K562 (cell line): ENCODE data around the gene ZNF835. TPM values are rescaled to one million over a fixed set of nuclear protein-coding genes. Genes with fewer than 3 reads are reported as not detected.

ENCODE experiments used
- ATAC-seq: fragments of 200-7000 bp; cut with Tn5 transposase; 3 replicates; pipeline ENCODE4 v1.9.1; 2020; ENCODE audit warnings: moderate library complexity
- BruUV-seq: library from RNA; stranded (reverse); fragments of 400-500 nt; replicated peaks from 2 replicates; lab custom pipeline; 2021; lab: Mats Ljungman, UMichigan
- CTCF ChIA-PET: fragments of 300-600 bp; formaldehyde crosslinking; extraction: SDS; loops from one replicate; lab custom pipeline; 2021; ENCODE audit warnings: low intra/inter-chr PET ratio; lab: Yijun Ruan, JAX
- POLR2A ChIA-PET: fragments of 300-600, 350-650 bp; sonication (Branson Sonifier 250); formaldehyde crosslinking; extraction: SDS; loops from one replicate; lab custom pipeline; 2021; ENCODE audit warnings: antibody characterized with exemption, inconsistent platforms; lab: Yijun Ruan, JAX
- DNase-seq, 4 experiments: peaks; one replicate each; pipeline versions ENCODE4 v3.0.0 to v3.0.0-alpha.2; 2011 to 2018; ENCODE audit warnings: low spot score in 3 of 4, mixed read lengths in 3 of 4; ENCODE audit errors: extremely low read depth in 1 of 4
- FAIRE-seq: peaks from 2 replicates; lab custom pipeline; 2011; peaks lifted over from hg19 to GRCh38; lab: Jason Lieb, UNC
- H2AFZ ChIP-seq: 2 replicates; pipeline ENCODE4 v1.6.0; 2011; ENCODE audit warnings: low read depth, low read length, control low read depth, inconsistent platforms
- H3K27ac ChIP-seq: fragments of 200-600 bp; 3 replicates; pipeline ENCODE4 v1.8.0; 2011; ENCODE audit warnings: low read depth, mild to moderate bottlenecking, control low read depth, inconsistent platforms, low read length, moderate library complexity, mixed read lengths; ENCODE audit errors: extremely low read depth
- H3K27me3 ChIP-seq, 2 experiments: fragments of 300-600 bp in 1 of 2; 2 replicates in 1 of 2; 3 replicates in 1 of 2; pipeline versions ENCODE4 v1.6.0 to v1.8.0; 2011; ENCODE audit warnings: inconsistent platforms in 2 of 2, low read length in 2 of 2, mild to moderate bottlenecking in 1 of 2, mixed read lengths in 1 of 2, moderate library complexity in 1 of 2; ENCODE audit not compliant: control insufficient read depth in 2 of 2, insufficient read depth in 2 of 2
- H3K36me3 ChIP-seq: fragments of 300-600 bp; 3 replicates; pipeline ENCODE4 v1.8.0; 2011; ENCODE audit warnings: mild to moderate bottlenecking, low read length, inconsistent platforms; ENCODE audit not compliant: control insufficient read depth, insufficient read depth
- H3K4me1 ChIP-seq, 2 experiments: fragments of 200-600 bp in 1 of 2; replicated peaks in 1 of 2; 2 replicates in 1 of 2; 3 replicates in 1 of 2; pipeline versions ENCODE4 v1.5.1 to v1.8.0; 2011; ENCODE audit warnings: inconsistent platforms in 2 of 2, low read length in 2 of 2, mild to moderate bottlenecking in 1 of 2, mixed read lengths in 1 of 2, moderate library complexity in 1 of 2; ENCODE audit not compliant: control insufficient read depth in 2 of 2, insufficient read depth in 2 of 2
- H3K4me2 ChIP-seq: 2 replicates; pipeline ENCODE4 v1.6.1; 2011; ENCODE audit warnings: low read length, control low read depth, inconsistent platforms, mixed read lengths; ENCODE audit not compliant: insufficient read depth
- H3K4me3 ChIP-seq: fragments of 200-600 bp; sonication (generic), shearing (Covaris generic); 2 replicates; pipeline ENCODE4 v1.5.1; 2016; ENCODE audit warnings: control low read depth, inconsistent platforms
- H3K79me2 ChIP-seq: fragments of 200-600 bp; 3 replicates; pipeline ENCODE4 v1.8.0; 2011; ENCODE audit warnings: low read length, inconsistent platforms; ENCODE audit not compliant: control insufficient read depth, insufficient read depth
- H3K9ac ChIP-seq, 2 experiments: 2 replicates each; pipeline versions ENCODE4 v1.6.0 to v1.6.1; 2011; ENCODE audit warnings: low read depth in 2 of 2, low read length in 2 of 2, control low read depth in 1 of 2, inconsistent platforms in 1 of 2, mild to moderate bottlenecking in 1 of 2, mixed read lengths in 1 of 2; ENCODE audit not compliant: insufficient read depth in 1 of 2
- H3K9me1 ChIP-seq: one replicate; pipeline ENCODE4 v1.6.0; 2011; ENCODE audit warnings: inconsistent platforms, mild to moderate bottlenecking, low read length, moderate library complexity; ENCODE audit not compliant: control insufficient read depth, insufficient read depth
- H3K9me3 ChIP-seq: replicated peaks from 2 replicates; pipeline ENCODE4 v1.5.1; 2011; ENCODE audit warnings: low read depth, low read length, inconsistent platforms; ENCODE audit not compliant: control insufficient read depth, insufficient read depth
- H4K20me1 ChIP-seq: replicated peaks from 2 replicates; pipeline ENCODE4 v1.6.1; 2011; ENCODE audit warnings: low read length, inconsistent platforms, mixed read lengths; ENCODE audit not compliant: control insufficient read depth, insufficient read depth
- FOXA1 ChIP-seq: fragments of 450-650 bp; IDR thresholded peaks from 2 replicates; pipeline ENCODE4 v1.6.1; 2016; ENCODE audit warnings: mild to moderate bottlenecking, borderline replicate concordance
- KDM5B ChIP-seq: fragments of 200-600 bp; sonication (generic); IDR thresholded peaks from 2 replicates; pipeline ENCODE4 v1.6.1; 2012; ENCODE audit warnings: low read depth, mild to moderate bottlenecking, moderate library complexity, low read length, control low read depth, inconsistent platforms; ENCODE audit not compliant: insufficient replicate concordance
- KLF1 ChIP-seq: fragments of 450-650 bp; IDR thresholded peaks from 2 replicates; pipeline ENCODE4 v1.6.1; 2016; ENCODE audit warnings: missing genetic modification characterization, missing compliant biosample characterization
- NFIC ChIP-seq: fragments of 450-650 bp; IDR thresholded peaks from 2 replicates; pipeline ENCODE4 v1.6.1; 2017; ENCODE audit warnings: mild to moderate bottlenecking, inconsistent platforms
- RBBP5 ChIP-seq: fragments of 200-600 bp; sonication (generic); IDR thresholded peaks from 2 replicates; pipeline ENCODE4 v1.6.1; 2012; ENCODE audit warnings: borderline replicate concordance, mild to moderate bottlenecking, low read length, control low read depth, inconsistent platforms; ENCODE audit not compliant: insufficient read depth, poor library complexity, severe bottlenecking
- TCF7L2 ChIP-seq: fragments of 150-350 bp; IDR thresholded peaks from 2 replicates; pipeline ENCODE4 v1.6.1; 2016; ENCODE audit warnings: low read depth, mild to moderate bottlenecking, low read length, moderate library complexity
- ZBTB17 ChIP-seq: fragments of 450-650 bp; formaldehyde crosslinking; IDR thresholded peaks from 2 replicates; pipeline ENCODE4 v1.4.0; 2020; ENCODE audit warnings: mild to moderate bottlenecking
- ZNF175 ChIP-seq: fragments of 200-800 bp; sonication (Bioruptor generic); IDR thresholded peaks from 2 replicates; pipeline ENCODE4 v1.6.1; 2016; ENCODE audit warnings: low read depth, mild to moderate bottlenecking, missing genetic modification characterization, missing compliant biosample characterization
- WGBS: fragments of 100-300 bp; shearing (Covaris generic); methylation state at CpG from one replicate; pipeline ENCODE4 v1.1.6; 2016; ENCODE audit warnings: low coverage, mixed read lengths; ENCODE audit not compliant: insufficient coverage; ENCODE audit errors: missing lambda C conversion rate; 5-methylcytosine and 5-hydroxymethylcytosine counted together
- in situ Hi-C: fragments of 300-500 bp; cut with MboI; formaldehyde crosslinking; loops from 4 replicates; pipeline ENCODE4 v1.15.0; 2018; ENCODE audit warnings: inconsistent platforms, mixed read lengths
- intact Hi-C: fragments of 100-400 bp; cut with micrococcal nuclease; formaldehyde crosslinking; loops from 2 replicates; pipeline ENCODE4 v1.14.2; 2022
- polyA plus RNA-seq, 8 experiments: library from polyadenylated mRNA; depleted of rRNA in 4 of 8; stranded (reverse) in 5 of 8; unstranded in 3 of 8; fragments of >200 nt; fragmentation: Nextera tagmentation in 2 of 8; fragmentation: Illumina TruSeq in 1 of 8; extraction: Ambion mirVana in 2 of 8; extraction: Trizol in 1 of 8; gene quantifications; 2 replicates each; pipeline versions ENCODE4 v1.2.1 to v1.2.3, GENCODE V29; 2011 to 2014; ENCODE audit warnings: inconsistent platforms in 1 of 8, missing spikeins in 1 of 8
- total RNA-seq, 7 experiments: library from RNA; depleted of rRNA in 6 of 7; stranded (reverse); fragments of >200 nt in 6 of 7; fragmentation: Illumina TruSeq in 2 of 7; extraction: Trizol in 2 of 7; gene quantifications; 2 replicates each; pipeline versions ENCODE4 v1.2.1 to v1.2.3, GENCODE V29; 2011 to 2021; ENCODE audit warnings: low replicate concordance in 1 of 7
- TF ChIP-seq, protein P1 (sequence below): sonication (generic); formaldehyde crosslinking; IDR thresholded peaks from 2 replicates; pipeline ENCODE4 v1.8.1; 2023; ENCODE audit warnings: mild to moderate bottlenecking, missing genetic modification reagents, moderate library complexity
- TF ChIP-seq, protein P2 (sequence below): fragments of 450-650 bp; IDR thresholded peaks from 2 replicates; pipeline ENCODE4 v1.6.1; 2017; ENCODE audit warnings: mild to moderate bottlenecking, moderate library complexity
- TF ChIP-seq, protein P3 (sequence below): sonication (generic); IDR thresholded peaks from 2 replicates; pipeline ENCODE4 v1.6.1; 2016

Gene ZNF835
- total and polyA plus RNA-seq, 9 of the 15 experiments (the other 6 are each of a cell fraction or from before 2014, with no cell fraction given): not detected

DNA sequence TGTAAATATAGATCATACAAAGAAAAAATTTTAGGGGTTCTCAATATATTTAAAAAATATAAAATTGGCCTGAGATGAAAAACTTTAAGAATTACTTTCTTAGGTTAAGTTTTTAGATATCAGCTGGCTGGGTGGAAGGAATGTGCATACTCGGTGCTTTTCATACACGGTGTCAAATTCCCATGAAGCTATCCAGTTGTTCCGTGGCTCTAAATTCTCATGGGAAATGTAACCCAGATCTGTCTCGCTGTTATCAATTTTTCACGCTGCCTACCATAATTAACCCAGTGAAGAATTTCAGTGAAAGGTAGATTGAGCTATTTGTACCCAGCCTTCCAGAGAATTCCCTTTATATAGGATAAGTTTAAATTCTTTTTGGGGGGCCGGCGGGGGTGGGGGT lies 11.6 kb upstream of the ZNF835 start:
- Histone ChIP-seq H3K9ac (no peak overlapping the region), H3K27ac (no peak overlapping the region), H3K9me1 (no peaks in the 10 kb centered on the region), H2AFZ (no peak overlapping the region), H3K4me2 (no peak overlapping the region), H3K79me2 (no peaks in the 10 kb centered on the region), H3K4me1 (no peaks in the 10 kb centered on the region), H4K20me1 (no peaks in the 10 kb centered on the region), H3K27me3 (no peaks in the 10 kb centered on the region), H3K9me3 (no peaks in the 10 kb centered on the region), H3K36me3 (no peaks in the 10 kb centered on the region), H3K4me3 (no peak overlapping the region)
- ChIA-PET POLR2A (no interaction called here), CTCF (no interaction called here)
- no peak for ATAC-seq
- WGBS: under 1% methylated on average over 7 of the region's 7 CpGs
- BruUV-seq: no TSS peak
- intact Hi-C loops: no loop called here
- DNase-seq: no peak
- no peak for FAIRE-seq
- TF ChIP-seq KLF1 (tag) (no peak), ZNF175 (no peak), NFIC (no peak), RBBP5 (no peak), KDM5B (no peak), TCF7L2 (no peak), FOXA1 (no peak), ZBTB17 (CRISPR knock-in tag) (no peak)
- TF ChIP-seq, protein P1, sequence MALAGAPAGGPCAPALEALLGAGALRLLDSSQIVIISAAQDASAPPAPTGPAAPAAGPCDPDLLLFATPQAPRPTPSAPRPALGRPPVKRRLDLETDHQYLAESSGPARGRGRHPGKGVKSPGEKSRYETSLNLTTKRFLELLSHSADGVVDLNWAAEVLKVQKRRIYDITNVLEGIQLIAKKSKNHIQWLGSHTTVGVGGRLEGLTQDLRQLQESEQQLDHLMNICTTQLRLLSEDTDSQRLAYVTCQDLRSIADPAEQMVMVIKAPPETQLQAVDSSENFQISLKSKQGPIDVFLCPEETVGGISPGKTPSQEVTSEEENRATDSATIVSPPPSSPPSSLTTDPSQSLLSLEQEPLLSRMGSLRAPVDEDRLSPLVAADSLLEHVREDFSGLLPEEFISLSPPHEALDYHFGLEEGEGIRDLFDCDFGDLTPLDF (CRISPR knock-in tag): no peak
- TF ChIP-seq, protein P2, sequence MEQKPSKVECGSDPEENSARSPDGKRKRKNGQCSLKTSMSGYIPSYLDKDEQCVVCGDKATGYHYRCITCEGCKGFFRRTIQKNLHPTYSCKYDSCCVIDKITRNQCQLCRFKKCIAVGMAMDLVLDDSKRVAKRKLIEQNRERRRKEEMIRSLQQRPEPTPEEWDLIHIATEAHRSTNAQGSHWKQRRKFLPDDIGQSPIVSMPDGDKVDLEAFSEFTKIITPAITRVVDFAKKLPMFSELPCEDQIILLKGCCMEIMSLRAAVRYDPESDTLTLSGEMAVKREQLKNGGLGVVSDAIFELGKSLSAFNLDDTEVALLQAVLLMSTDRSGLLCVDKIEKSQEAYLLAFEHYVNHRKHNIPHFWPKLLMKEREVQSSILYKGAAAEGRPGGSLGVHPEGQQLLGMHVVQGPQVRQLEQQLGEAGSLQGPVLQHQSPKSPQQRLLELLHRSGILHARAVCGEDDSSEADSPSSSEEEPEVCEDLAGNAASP: no peak
- TF ChIP-seq, protein P3, sequence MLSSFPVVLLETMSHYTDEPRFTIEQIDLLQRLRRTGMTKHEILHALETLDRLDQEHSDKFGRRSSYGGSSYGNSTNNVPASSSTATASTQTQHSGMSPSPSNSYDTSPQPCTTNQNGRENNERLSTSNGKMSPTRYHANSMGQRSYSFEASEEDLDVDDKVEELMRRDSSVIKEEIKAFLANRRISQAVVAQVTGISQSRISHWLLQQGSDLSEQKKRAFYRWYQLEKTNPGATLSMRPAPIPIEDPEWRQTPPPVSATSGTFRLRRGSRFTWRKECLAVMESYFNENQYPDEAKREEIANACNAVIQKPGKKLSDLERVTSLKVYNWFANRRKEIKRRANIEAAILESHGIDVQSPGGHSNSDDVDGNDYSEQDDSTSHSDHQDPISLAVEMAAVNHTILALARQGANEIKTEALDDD: no peak
- in situ Hi-C loops: no loop called here
